ENCODE results near the gene RBAK.
"Not testable (repeated sequence)": the region's sequence is repeated elsewhere in the genome, so short reads cannot be mapped to it uniquely, and the experiment has no call there.

RBAK gene

DNA sequence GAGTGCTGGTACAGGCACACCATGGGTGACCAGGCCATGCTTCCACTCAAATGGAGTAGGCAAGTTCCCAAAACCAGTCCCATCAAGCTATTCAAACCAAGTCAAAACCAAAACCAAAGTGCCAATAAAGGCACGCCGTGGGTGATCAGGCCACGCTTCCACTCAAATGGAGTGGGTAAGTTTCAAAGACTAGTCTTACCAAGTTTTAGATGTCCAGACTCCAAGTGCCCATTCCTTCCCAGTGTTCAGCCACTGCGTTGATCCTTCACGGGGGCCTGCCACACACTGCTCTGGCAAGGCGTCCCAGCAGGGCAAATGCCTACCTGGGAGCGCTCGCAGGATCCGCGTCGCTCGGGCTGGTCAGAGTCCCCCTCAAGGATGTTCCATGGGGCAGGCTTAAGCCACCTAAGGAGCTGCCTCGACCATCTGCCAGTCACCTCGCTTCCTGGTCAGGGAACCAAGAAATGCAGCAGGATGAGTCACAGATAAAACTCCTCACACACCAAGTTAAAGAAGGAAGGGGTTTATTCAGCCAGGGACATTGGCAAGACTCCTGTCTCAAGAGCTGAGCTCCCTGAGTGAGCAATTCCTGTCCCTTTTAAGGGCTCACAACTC, 17.8 kb upstream of the RBAK start:
- not testable (repeated sequence) for DNase-seq; H3K4me3 Mint-ChIP-seq; H3K27me3 Mint-ChIP-seq; H3K4me1 Mint-ChIP-seq; H3K9me3 Mint-ChIP-seq; ATAC-seq (replicated peaks)
- Mint-ChIP-seq H3K36me3 (peaks cover 51 to 59% of the 10 kb centered on the region in 2 donors), H3K27ac (peak overlapping the region; percentile 42)

DNA sequence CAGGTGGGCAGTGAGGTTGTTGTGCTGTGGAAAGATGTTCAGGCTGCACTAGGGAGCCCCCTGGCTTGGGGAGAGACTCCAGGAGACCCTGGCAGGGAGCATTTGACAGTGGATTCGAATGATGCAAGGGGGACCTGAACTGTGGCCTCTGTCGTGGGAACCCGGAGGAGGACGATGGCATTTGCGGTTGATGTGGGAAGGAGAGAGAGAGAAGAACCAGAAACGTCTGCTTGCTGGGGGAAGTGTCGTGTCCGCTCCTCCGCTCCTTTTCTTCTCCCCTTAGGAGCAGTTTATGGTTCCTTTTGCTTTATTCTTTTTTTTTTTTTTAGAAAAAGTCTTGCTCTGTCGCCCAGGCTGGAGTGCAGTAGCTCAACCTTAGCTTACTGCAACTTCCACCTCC, 12.5 kb upstream of the RBAK start:
- ATAC-seq (replicated peaks); H3K9me3 Mint-ChIP-seq; H3K4me3 Mint-ChIP-seq; H3K4me1 Mint-ChIP-seq; H3K27ac Mint-ChIP-seq; DNase-seq; H3K27me3 Mint-ChIP-seq: not testable (repeated sequence)
- peaks cover 35 to 48% of the 10 kb centered on the region in 2 donors for H3K36me3 Mint-ChIP-seq

DNA sequence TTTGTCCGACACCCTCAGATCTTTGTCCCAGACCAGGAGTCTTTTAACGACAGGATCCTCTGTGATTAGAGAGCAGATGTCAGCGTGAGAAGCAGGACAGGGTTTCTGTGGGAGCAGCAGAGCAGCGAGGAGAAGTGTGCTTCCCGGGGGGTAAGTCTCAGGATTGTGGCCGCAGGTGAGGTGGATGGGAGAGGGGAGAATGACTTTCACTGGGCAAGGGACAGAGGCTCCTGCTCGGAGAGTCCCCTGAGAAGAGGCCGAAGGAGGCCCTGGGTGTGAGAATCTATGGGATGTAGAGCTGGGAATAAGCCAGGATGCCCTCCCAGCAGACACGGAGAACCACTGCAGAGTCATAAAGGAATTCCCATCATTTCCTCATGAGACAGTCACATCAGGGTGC, 10.4 kb upstream of the RBAK start:
- Mint-ChIP-seq H3K4me3 (no peak overlapping the region), H3K27ac (no peak overlapping the region), H3K36me3 (peaks cover 37 to 52% of the 10 kb centered on the region in 2 donors), H3K4me1 (no peaks in the 10 kb centered on the region), H3K27me3 (no peaks in the 10 kb centered on the region), H3K9me3 (no peaks in the 10 kb centered on the region)
- no peak for ATAC-seq (replicated peaks)
- no peak for DNase-seq

DNA sequence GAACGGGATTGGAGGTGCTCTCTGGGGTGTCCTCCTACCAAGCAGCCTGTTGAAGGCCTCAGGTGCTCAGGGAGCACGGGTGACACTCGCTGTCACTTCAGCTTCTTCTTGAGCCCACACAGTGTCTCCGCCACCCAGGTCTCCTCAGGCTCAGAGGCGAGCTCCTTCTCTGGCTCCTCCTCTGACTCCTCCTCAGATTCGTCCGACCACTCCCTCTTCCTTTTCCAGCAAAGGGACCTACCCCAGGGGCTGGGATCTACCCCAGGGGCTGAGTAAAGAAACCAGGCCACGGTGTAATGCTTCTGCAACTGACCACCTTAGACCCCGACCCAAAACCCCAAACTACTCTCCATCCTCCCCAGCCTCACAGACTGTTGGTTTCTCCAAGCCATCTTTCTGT, 9.2 kb upstream of the RBAK start:
- ATAC-seq (replicated peaks), result no peak
- no peak overlapping the region for H3K27ac Mint-ChIP-seq
- H3K27me3 Mint-ChIP-seq, result no peaks in the 10 kb centered on the region
- no peaks in the 10 kb centered on the region for H3K4me1 Mint-ChIP-seq
- no peak overlapping the region for H3K4me3 Mint-ChIP-seq
- H3K9me3 Mint-ChIP-seq, result no peaks in the 10 kb centered on the region
- H3K36me3 Mint-ChIP-seq, result peaks cover 31 to 45% of the 10 kb centered on the region in 2 donors
- no peak for DNase-seq

DNA sequence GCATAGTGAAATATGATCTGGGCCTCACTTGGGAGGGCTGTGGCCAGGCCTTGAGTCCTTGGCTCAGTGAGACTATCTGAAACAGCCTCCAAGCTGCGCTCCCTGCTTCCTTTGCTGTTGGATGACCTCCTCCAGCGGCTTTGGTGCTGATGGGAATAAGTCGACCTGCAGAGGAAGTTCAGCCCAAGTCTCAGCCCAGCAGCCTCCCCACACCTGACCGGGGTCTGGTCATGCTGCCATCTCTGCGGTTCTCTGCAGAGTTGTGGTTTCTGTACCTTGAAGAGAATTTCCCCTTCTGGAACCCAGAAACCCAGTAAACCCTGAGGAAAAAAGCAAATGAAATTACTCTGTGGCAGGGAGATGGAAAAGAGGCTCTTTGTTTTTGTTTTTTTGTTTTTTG, 4.6 kb upstream of the RBAK start:
- DNase-seq (no peak), ATAC-seq (replicated peaks) (no peak)
- H3K36me3 Mint-ChIP-seq, result peaks cover 16 to 44% of the 10 kb centered on the region in 2 donors
- H3K9me3 Mint-ChIP-seq, result peaks cover 0 to 4% of the 10 kb centered on the region in 2 donors
- peaks cover 2 to 11% of the 10 kb centered on the region in 2 donors for H3K4me1 Mint-ChIP-seq
- H3K27ac Mint-ChIP-seq, result no peak overlapping the region
- H3K4me3 Mint-ChIP-seq, result no peak overlapping the region
- no peaks in the 10 kb centered on the region for H3K27me3 Mint-ChIP-seq

DNA sequence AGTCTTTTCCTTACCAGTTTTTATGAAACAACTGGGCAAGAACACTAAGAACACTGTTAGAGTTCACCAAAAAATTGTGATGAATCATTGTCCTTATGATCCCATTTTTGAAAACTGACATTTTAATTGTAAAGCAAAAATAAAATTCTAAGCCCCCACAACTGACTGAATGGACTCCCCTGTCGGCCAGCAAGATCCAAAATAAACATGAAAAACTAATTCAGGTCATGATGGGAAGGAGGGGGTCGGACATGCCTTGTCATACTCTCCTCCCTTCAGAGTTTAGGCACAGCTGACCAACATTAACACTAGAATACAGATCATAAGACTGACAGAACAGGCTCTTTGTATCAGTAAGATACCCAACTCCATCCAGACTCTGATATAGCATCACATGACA, 2.0 kb upstream of the RBAK start:
- no peaks in the 10 kb centered on the region for H3K27me3 Mint-ChIP-seq
- ATAC-seq (replicated peaks) (no peak), DNase-seq (no peak)
- no peak overlapping the region for H3K27ac Mint-ChIP-seq
- H3K36me3 Mint-ChIP-seq, result peaks cover 12 to 30% of the 10 kb centered on the region in 2 donors
- H3K4me3 Mint-ChIP-seq, result no peak overlapping the region
- H3K4me1 Mint-ChIP-seq, result peaks cover 3 to 24% of the 10 kb centered on the region in 2 donors
- H3K9me3 Mint-ChIP-seq, result peaks cover 0 to 4% of the 10 kb centered on the region in 2 donors

DNA sequence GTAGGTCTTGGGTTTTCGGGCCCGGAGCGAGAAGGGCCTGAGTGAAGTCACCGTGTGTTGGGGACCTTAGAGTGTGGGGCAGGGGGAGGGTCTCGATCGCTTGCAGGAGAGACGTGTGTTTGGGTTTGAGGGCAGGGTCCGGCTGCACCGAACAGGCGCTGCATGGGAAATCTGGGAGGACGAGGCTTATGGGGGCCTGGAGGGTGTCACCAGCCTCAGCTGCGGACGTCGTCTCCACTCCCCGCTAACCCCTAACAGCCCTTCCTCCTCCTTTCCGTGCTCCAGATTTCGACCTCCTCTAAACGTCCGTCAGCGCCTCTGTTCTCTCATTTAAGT, 705 bp downstream of the RBAK start:
- H3K36me3 Mint-ChIP-seq, result peaks cover 30 to 44% of the 10 kb centered on the region in 2 donors
- not testable (repeated sequence) for H3K27me3 Mint-ChIP-seq; ATAC-seq (replicated peaks); H3K9me3 Mint-ChIP-seq; DNase-seq
- peak overlapping the region; percentile 96 for H3K27ac Mint-ChIP-seq
- peak overlapping the region; percentile 93 to 95 for H3K4me3 Mint-ChIP-seq
- peaks cover 3 to 29% of the 10 kb centered on the region in 2 donors for H3K4me1 Mint-ChIP-seq

DNA sequence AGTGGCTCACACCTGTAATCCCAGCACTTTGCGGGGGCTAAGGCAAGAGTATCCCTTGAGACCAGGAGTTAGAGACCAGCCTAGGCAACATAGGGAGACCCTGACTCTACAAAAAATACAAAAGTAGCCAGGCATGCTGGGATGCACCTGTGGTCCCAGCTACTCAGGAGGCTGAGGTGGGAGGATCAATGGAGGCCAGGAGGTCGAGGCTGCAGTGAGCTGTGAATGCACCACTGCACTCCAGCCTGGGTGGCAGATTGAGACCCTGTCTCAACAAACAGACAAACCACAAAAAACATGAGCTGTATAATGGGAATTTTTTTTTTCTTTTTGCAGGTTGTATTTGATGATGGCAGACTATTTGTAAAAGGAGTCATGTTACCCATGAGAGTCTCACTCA, 1.5 kb downstream of the RBAK start:
- H3K4me3 Mint-ChIP-seq, result peak overlapping the region in 1 of 2 donors; percentile 93
- peaks cover 3 to 10% of the 10 kb centered on the region in 2 donors for H3K9me3 Mint-ChIP-seq
- not testable (repeated sequence) for H3K27ac Mint-ChIP-seq; H3K27me3 Mint-ChIP-seq; DNase-seq; ATAC-seq (replicated peaks)
- H3K36me3 Mint-ChIP-seq, result peaks cover 37 to 49% of the 10 kb centered on the region in 2 donors
- peaks cover 3 to 29% of the 10 kb centered on the region in 2 donors for H3K4me1 Mint-ChIP-seq

DNA sequence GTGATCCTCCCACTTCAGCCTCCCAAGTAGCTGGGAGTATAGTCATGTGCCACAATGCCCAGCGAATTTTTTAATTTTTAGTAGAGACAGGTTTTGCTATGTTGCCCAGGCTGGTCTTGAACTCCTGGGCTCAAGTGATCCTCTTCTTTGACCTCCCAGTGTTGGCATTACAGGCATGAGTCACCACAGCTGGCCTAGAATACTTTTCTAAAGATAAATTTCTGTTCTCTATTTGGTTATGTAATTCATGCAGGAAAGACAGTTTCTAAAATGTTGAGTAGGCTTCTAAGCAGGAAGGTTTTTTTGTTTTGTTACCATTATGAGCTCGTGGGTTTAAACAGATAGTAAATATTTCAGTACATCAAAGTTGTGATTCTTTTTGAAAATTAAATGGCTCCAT, 5.0 kb downstream of the RBAK start:
- peak overlapping the region; percentile 9 for H3K27ac Mint-ChIP-seq
- H3K9me3 Mint-ChIP-seq, result peaks cover 14 to 21% of the 10 kb centered on the region in 2 donors
- H3K36me3 Mint-ChIP-seq, result peaks cover 63 to 69% of the 10 kb centered on the region in 2 donors
- no peaks in the 10 kb centered on the region for H3K27me3 Mint-ChIP-seq
- no peak for ATAC-seq (replicated peaks)
- peaks cover 7 to 21% of the 10 kb centered on the region in 2 donors for H3K4me1 Mint-ChIP-seq
- no peak overlapping the region for H3K4me3 Mint-ChIP-seq
- DNase-seq, result no peak

DNA sequence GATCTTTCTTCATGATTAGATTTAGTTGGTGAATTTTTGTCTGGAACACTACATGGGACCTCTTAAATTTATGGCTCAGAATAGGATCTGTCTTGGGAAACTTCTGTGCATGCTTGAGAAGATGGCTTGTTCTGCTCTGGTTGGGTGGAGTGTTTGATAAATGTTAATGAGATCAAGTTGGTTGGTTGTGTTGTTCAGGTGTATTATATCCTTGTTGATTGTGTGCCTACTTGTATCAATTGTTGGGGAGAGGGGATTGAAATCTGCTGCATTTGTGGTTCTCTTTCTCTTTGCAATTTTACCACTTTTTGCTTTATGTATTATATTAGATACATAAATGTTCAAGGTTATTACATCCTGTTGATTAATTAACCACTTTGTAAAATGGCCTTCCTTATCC, 6.1 kb downstream of the RBAK start:
- H3K27ac Mint-ChIP-seq; ATAC-seq (replicated peaks); DNase-seq; H3K4me3 Mint-ChIP-seq; H3K27me3 Mint-ChIP-seq: not testable (repeated sequence)
- Mint-ChIP-seq H3K9me3 (peaks cover 20 to 21% of the 10 kb centered on the region in 2 donors), H3K36me3 (peaks cover 70 to 76% of the 10 kb centered on the region in 2 donors), H3K4me1 (peaks cover 7 to 11% of the 10 kb centered on the region in 2 donors)

DNA sequence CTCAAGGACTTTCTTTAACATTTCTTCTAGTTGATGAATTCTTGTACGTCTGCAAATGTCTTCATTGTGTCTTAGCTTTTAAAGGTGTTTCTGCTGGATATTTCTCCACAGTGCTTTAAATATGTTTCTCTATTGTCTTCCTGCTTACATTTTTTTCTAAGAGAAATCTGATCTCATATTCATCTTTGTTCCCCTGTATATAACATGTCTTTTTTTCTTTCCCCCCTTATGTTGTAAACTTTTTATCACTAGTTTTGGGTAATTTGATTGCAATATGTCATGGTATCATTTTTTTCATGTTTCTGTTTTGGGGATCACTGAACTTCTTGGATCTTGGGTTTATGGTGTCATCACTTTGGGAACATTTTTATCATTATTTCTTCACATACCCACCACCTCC, 7.5 kb downstream of the RBAK start:
- ATAC-seq (replicated peaks), result no peak
- Mint-ChIP-seq H3K36me3 (peaks cover 83 to 89% of the 10 kb centered on the region in 2 donors), H3K27me3 (no peaks in the 10 kb centered on the region), H3K9me3 (peaks cover 20 to 21% of the 10 kb centered on the region in 2 donors), H3K27ac (no peak overlapping the region), H3K4me3 (no peak overlapping the region), H3K4me1 (peaks cover 5% of the 10 kb centered on the region in 2 donors)
- DNase-seq, result no peak

DNA sequence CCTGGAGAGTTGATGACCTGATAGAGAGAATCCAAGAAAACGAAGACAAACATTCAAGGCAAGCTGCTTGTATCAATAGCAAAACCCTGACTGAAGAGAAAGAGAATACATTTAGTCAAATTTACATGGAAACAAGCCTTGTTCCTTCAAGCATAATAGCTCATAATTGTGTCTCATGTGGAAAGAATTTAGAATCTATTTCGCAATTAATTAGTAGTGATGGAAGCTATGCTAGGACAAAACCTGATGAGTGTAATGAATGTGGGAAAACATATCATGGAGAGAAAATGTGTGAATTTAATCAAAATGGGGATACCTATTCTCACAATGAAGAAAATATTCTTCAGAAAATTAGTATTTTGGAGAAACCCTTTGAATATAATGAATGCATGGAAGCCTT, 18.0 kb downstream of the RBAK start:
- H3K27me3 Mint-ChIP-seq, result no peaks in the 10 kb centered on the region
- H3K27ac Mint-ChIP-seq, result no peak overlapping the region
- peaks cover 85 to 96% of the 10 kb centered on the region in 2 donors for H3K36me3 Mint-ChIP-seq
- peak overlapping the region in 1 of 2 donors; percentile 3 for H3K4me3 Mint-ChIP-seq
- no peaks in the 10 kb centered on the region for H3K4me1 Mint-ChIP-seq
- H3K9me3 Mint-ChIP-seq, result peaks cover 31 to 33% of the 10 kb centered on the region in 2 donors
- no peak for DNase-seq
- no peak for ATAC-seq (replicated peaks)

DNA sequence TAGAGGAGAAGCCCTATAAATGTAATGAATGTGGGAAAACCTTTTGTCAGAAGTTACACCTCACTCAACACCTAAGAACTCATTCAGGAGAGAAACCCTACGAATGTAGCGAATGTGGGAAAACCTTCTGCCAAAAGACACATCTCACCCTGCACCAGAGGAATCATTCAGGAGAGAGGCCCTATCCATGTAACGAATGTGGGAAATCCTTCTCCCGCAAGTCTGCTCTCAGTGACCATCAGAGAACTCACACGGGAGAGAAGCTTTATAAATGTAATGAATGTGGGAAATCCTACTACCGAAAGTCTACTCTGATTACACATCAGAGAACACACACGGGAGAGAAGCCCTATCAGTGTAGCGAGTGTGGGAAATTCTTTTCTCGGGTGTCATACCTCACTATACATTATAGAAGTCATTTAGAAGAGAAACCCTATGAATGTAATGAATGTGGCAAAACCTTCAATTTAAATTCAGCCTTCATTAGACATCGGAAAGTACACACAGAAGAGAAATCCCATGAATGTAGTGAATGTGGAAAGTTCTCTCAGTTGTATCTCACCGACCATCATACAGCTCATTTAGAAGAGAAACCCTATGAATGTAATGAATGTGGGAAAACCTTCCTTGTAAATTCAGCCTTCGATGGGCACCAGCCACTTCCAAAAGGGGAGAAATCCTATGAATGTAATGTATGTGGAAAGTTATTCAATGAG, 18.9 kb downstream of the RBAK start:
- H3K4me3 Mint-ChIP-seq, result peak overlapping the region in 1 of 2 donors; percentile 29
- H3K27me3 Mint-ChIP-seq, result no peaks in the 10 kb centered on the region
- peaks cover 80 to 95% of the 10 kb centered on the region in 2 donors for H3K36me3 Mint-ChIP-seq
- ATAC-seq (replicated peaks) (no peak), DNase-seq (no peak)
- H3K4me1 Mint-ChIP-seq, result no peaks in the 10 kb centered on the region
- H3K9me3 Mint-ChIP-seq, result peaks cover 27 to 28% of the 10 kb centered on the region in 2 donors
- peak overlapping the region; percentile 37 for H3K27ac Mint-ChIP-seq

DNA sequence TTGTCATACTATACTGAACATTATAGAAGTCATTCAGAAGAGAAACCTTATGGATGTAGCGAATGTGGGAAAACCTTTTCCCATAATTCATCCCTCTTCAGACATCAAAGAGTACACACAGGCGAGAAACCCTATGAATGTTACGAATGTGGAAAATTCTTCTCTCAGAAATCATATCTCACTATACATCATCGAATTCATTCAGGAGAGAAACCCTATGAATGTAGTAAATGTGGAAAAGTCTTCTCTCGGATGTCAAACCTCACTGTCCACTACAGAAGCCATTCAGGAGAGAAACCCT, 19.4 kb downstream of the RBAK start:
- peaks cover 26 to 27% of the 10 kb centered on the region in 2 donors for H3K9me3 Mint-ChIP-seq
- H3K27ac Mint-ChIP-seq, result peak overlapping the region; percentile 25
- H3K4me1 Mint-ChIP-seq, result no peaks in the 10 kb centered on the region
- H3K27me3 Mint-ChIP-seq, result no peaks in the 10 kb centered on the region
- peaks cover 79 to 95% of the 10 kb centered on the region in 2 donors for H3K36me3 Mint-ChIP-seq
- ATAC-seq (replicated peaks) (no peak), DNase-seq (no peak)
- no peak overlapping the region for H3K4me3 Mint-ChIP-seq

DNA sequence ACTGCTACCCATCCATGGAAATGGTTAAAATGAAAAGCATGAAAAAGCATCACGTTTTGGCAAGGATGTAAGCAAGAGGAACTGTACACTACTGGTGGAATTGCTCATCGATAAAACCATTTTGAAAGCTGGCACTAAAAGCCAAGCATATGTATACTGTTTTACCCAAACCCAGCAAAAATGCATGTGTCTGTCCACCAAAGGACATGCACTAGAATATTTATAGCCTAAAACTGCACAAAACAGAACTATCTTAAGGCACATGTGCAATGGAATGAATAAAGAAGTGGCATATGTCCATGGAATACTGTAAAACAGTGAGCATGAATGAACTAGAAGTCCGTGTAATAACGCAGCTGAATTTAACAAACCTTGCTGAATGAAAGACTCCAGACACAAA, 22.9 kb downstream of the RBAK start:
- H3K4me1 Mint-ChIP-seq, result peaks cover 8 to 11% of the 10 kb centered on the region in 2 donors
- ATAC-seq (replicated peaks), result no peak
- H3K36me3 Mint-ChIP-seq, result peaks cover 64 to 82% of the 10 kb centered on the region in 2 donors
- no peak for DNase-seq
- no peak overlapping the region for H3K27ac Mint-ChIP-seq
- peaks cover 16 to 21% of the 10 kb centered on the region in 2 donors for H3K9me3 Mint-ChIP-seq
- H3K27me3 Mint-ChIP-seq, result peaks cover 20 to 21% of the 10 kb centered on the region in 2 donors
- no peak overlapping the region for H3K4me3 Mint-ChIP-seq
